ENCODE data around the gene C3orf22.

C3orf22 gene

DNA sequence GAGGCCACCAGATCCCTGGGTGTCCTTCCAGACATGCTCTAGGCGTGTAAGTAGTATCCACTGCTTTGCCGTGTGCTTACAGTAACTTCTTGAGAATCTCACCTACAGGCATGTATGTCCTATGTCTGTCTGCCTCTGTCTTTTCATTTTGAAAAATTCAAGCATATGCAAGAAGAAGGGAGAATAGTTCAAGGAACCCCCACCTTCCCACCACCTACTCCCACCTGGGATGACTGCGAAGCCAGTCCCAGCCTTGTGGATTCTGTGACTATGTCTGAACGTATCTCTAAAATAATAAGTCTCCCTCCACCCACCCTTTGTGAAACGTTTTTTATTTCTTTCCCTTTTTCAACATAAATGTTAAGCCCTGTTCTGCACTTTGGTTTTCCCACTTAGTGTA is 19.8 kb downstream of the C3orf22 start:
- H3K9me3 ChIP-seq (ENCODE audit: control insufficient read depth, low read length), result no peaks in the 10 kb centered on the region
- H2BK5ac ChIP-seq (ENCODE audit: low read depth, low read length, poor library complexity, severe bottlenecking), result no peak overlapping the region
- H3K4me2 ChIP-seq (ENCODE audit: low read length, poor library complexity, severe bottlenecking), result no peak overlapping the region
- no peak overlapping the region for H4K8ac ChIP-seq (ENCODE audit: low read length)
- peaks cover 24% of the 10 kb centered on the region for H3K4me1 ChIP-seq (ENCODE audit: control insufficient read depth, insufficient read depth, low read depth, low read length)
- no peak overlapping the region for H3K9ac ChIP-seq (ENCODE audit: low read length)
- H3K27ac ChIP-seq (ENCODE audit: low read length, poor library complexity, severe bottlenecking), result no peak overlapping the region
- no peak overlapping the region for H3K23ac ChIP-seq (ENCODE audit: low read length in 2 of 2)
- no peak overlapping the region for H2AK5ac ChIP-seq (ENCODE audit: low read length, severe bottlenecking)
- no peak overlapping the region for H2AFZ ChIP-seq (ENCODE audit: low read depth, low read length)
- DNase-seq, result no peak
- H3K14ac ChIP-seq (ENCODE audit: low read length in 2 of 2), result no peak overlapping the region
- H2BK15ac ChIP-seq (ENCODE audit: low read depth, poor library complexity, severe bottlenecking), result no peak overlapping the region
- H2BK120ac ChIP-seq (ENCODE audit: low read depth, low read length), result no peak overlapping the region
- H3K27me3 ChIP-seq (ENCODE audit: control insufficient read depth in 1 of 2, insufficient read depth in 1 of 2, low read length in 2 of 2), result peaks cover 23 to 71% of the 10 kb centered on the region in 2 experiments
- 59% methylated on average over 4 of the region's 5 CpGs for WGBS
- no peak overlapping the region for H2BK12ac ChIP-seq (ENCODE audit: low read length in 2 of 2)
- no peak overlapping the region for H3K4ac ChIP-seq (ENCODE audit: low read depth in 1 of 2, low read length in 2 of 2)
- H3K18ac ChIP-seq (ENCODE audit: low read depth in 1 of 2, low read length in 2 of 2), result no peak overlapping the region
- H3K36me3 ChIP-seq (ENCODE audit: control insufficient read depth in 1 of 2, insufficient read depth in 2 of 2, low read depth in 1 of 2, low read length in 2 of 2), result no peaks in the 10 kb centered on the region
- H4K91ac ChIP-seq (ENCODE audit: low read length), result no peak overlapping the region
- H3K79me1 ChIP-seq (replicated peaks; ENCODE audit: low read length, poor library complexity, severe bottlenecking), result no peaks in the 10 kb centered on the region
- H3K4me3 ChIP-seq (ENCODE audit: insufficient read depth in 1 of 2, low read depth in 1 of 2, low read length in 2 of 2), result no peak overlapping the region

DNA sequence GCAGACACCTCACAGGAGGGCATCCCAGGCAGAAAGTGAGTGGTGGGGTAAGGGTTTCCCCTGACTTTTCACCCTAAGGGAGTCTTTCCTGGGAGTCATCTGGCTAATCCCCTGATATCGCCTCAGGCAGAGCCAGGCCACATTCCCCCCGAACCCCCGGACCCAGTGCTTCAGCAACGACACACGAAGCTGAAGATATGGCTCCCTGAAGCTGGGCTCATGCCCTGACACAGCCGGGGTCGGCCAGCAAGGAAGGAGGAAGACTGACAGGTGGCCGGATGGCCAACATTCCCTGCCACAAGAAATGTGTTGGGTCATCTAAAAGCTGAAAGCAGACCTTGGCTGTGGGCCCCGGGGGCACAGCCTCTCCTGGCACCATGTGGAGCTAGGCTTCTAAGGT is 20.4 kb downstream of the C3orf22 start:
- Histone ChIP-seq H3K36me3 (ENCODE audit: control insufficient read depth in 1 of 2, insufficient read depth in 2 of 2, low read depth in 1 of 2, low read length in 2 of 2) (no peaks in the 10 kb centered on the region), H3K27ac (ENCODE audit: low read length, poor library complexity, severe bottlenecking) (no peak overlapping the region), H3K79me1 (replicated peaks; ENCODE audit: low read length, poor library complexity, severe bottlenecking) (no peaks in the 10 kb centered on the region), H3K9me3 (ENCODE audit: control insufficient read depth, low read length) (no peaks in the 10 kb centered on the region), H2BK5ac (ENCODE audit: low read depth, low read length, poor library complexity, severe bottlenecking) (no peak overlapping the region), H4K8ac (ENCODE audit: low read length) (no peak overlapping the region), H2AFZ (ENCODE audit: low read depth, low read length) (no peak overlapping the region), H4K91ac (ENCODE audit: low read length) (no peak overlapping the region), H3K4me3 (ENCODE audit: insufficient read depth in 1 of 2, low read depth in 1 of 2, low read length in 2 of 2) (no peak overlapping the region), H3K4me1 (ENCODE audit: control insufficient read depth, insufficient read depth, low read depth, low read length) (peaks cover 24% of the 10 kb centered on the region), H3K4ac (ENCODE audit: low read depth in 1 of 2, low read length in 2 of 2) (no peak overlapping the region), H3K18ac (ENCODE audit: low read depth in 1 of 2, low read length in 2 of 2) (no peak overlapping the region), H2BK12ac (ENCODE audit: low read length in 2 of 2) (no peak overlapping the region), H3K27me3 (ENCODE audit: control insufficient read depth in 1 of 2, insufficient read depth in 1 of 2, low read length in 2 of 2) (peaks cover 23 to 78% of the 10 kb centered on the region in 2 experiments), H2BK15ac (ENCODE audit: low read depth, poor library complexity, severe bottlenecking) (no peak overlapping the region), H3K14ac (ENCODE audit: low read length in 2 of 2) (no peak overlapping the region), H3K9ac (ENCODE audit: low read length) (no peak overlapping the region), H2BK120ac (ENCODE audit: low read depth, low read length) (no peak overlapping the region), H2AK5ac (ENCODE audit: low read length, severe bottlenecking) (no peak overlapping the region), H3K4me2 (ENCODE audit: low read length, poor library complexity, severe bottlenecking) (no peak overlapping the region), H3K23ac (ENCODE audit: low read length in 2 of 2) (no peak overlapping the region)
- DNase-seq, result no peak
- WGBS, result 86% methylated on average over 9 of the region's 9 CpGs

DNA sequence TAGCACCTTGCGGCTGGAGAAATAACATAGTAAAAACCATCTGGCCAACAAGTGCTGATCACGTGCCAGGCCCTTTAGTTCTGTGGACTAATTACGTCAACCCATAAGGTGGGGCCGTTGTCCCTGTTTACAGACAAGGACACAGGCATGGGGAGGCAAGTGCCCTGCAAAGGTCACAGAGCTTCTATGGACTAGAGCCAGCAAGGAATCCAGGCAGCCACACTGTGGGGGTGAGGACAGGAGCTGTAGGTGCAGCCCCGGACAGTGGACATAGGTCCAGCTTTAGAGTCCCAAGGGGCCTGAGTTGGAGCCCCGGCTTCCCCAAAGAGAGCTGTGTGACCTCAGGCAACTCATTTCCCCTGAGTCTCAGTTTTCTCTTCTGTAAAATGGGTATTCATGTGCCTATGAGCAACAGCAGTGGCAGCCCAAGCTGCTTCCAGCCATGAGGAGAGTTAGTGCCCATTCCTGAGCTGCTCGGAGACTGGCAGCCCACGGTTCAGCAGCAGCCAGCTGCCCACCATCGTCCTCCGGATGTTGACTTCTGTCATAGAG is 20.9 kb downstream of the C3orf22 start:
- 93% methylated on average over 10 of the region's 10 CpGs for WGBS
- Histone ChIP-seq H3K14ac (ENCODE audit: low read length in 2 of 2) (no peak overlapping the region), H2BK120ac (ENCODE audit: low read depth, low read length) (no peak overlapping the region), H3K27ac (ENCODE audit: low read length, poor library complexity, severe bottlenecking) (no peak overlapping the region), H3K23ac (ENCODE audit: low read length in 2 of 2) (no peak overlapping the region), H2AFZ (ENCODE audit: low read depth, low read length) (no peak overlapping the region), H3K4me3 (ENCODE audit: insufficient read depth in 1 of 2, low read depth in 1 of 2, low read length in 2 of 2) (no peak overlapping the region), H3K4me2 (ENCODE audit: low read length, poor library complexity, severe bottlenecking) (no peak overlapping the region), H3K9me3 (ENCODE audit: control insufficient read depth, low read length) (no peaks in the 10 kb centered on the region), H3K4ac (ENCODE audit: low read depth in 1 of 2, low read length in 2 of 2) (no peak overlapping the region), H4K91ac (ENCODE audit: low read length) (no peak overlapping the region), H4K8ac (ENCODE audit: low read length) (no peak overlapping the region), H2BK15ac (ENCODE audit: low read depth, poor library complexity, severe bottlenecking) (no peak overlapping the region), H2BK5ac (ENCODE audit: low read depth, low read length, poor library complexity, severe bottlenecking) (no peak overlapping the region), H3K79me1 (replicated peaks; ENCODE audit: low read length, poor library complexity, severe bottlenecking) (no peaks in the 10 kb centered on the region), H2AK5ac (ENCODE audit: low read length, severe bottlenecking) (no peak overlapping the region), H3K9ac (ENCODE audit: low read length) (no peak overlapping the region), H3K27me3 (ENCODE audit: control insufficient read depth in 1 of 2, insufficient read depth in 1 of 2, low read length in 2 of 2) (peaks cover 23 to 82% of the 10 kb centered on the region in 2 experiments), H2BK12ac (ENCODE audit: low read length in 2 of 2) (no peak overlapping the region), H3K4me1 (ENCODE audit: control insufficient read depth, insufficient read depth, low read depth, low read length) (peaks cover 24% of the 10 kb centered on the region), H3K18ac (ENCODE audit: low read depth in 1 of 2, low read length in 2 of 2) (no peak overlapping the region), H3K36me3 (ENCODE audit: control insufficient read depth in 1 of 2, insufficient read depth in 2 of 2, low read depth in 1 of 2, low read length in 2 of 2) (no peaks in the 10 kb centered on the region)
- no peak for DNase-seq

DNA sequence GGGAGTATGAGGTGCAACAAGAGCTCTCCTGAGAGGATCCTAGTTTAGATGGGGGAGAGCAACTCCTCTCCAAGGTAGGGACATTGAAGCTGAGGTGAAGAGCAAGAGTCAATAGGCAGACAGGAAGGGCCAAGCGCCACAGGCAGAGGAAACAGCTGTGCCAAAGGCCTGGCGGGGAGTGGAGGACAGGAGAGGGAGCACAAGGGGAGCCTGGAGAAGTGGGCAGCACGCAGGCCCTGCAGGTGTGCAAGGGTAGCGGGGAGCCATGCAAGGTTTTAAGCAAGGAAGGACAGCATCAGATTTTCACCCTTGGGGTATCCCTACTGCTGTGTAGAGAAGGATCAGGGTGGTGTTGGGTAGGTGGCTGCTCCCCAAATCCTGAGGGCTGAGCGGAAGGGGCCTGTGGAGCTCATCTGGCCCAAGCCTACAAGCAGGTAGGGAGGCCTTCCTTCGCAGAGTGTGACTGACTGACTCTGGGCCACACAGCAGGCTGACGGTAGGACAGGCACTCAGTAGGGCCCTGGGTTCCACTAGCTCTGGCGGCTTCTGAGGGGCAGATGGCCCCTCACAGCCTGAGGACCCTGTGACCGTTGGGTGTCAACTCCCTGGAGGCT is 21.5 kb downstream of the C3orf22 start:
- Histone ChIP-seq H4K8ac (ENCODE audit: low read length) (no peak overlapping the region), H3K27me3 (ENCODE audit: control insufficient read depth in 1 of 2, insufficient read depth in 1 of 2, low read length in 2 of 2) (peaks cover 23 to 82% of the 10 kb centered on the region in 2 experiments), H2BK120ac (ENCODE audit: low read depth, low read length) (no peak overlapping the region), H3K14ac (ENCODE audit: low read length in 2 of 2) (no peak overlapping the region), H3K4me1 (ENCODE audit: control insufficient read depth, insufficient read depth, low read depth, low read length) (peaks cover 24% of the 10 kb centered on the region), H3K4ac (ENCODE audit: low read depth in 1 of 2, low read length in 2 of 2) (no peak overlapping the region), H3K36me3 (ENCODE audit: control insufficient read depth in 1 of 2, insufficient read depth in 2 of 2, low read depth in 1 of 2, low read length in 2 of 2) (no peaks in the 10 kb centered on the region), H4K91ac (ENCODE audit: low read length) (no peak overlapping the region), H2BK15ac (ENCODE audit: low read depth, poor library complexity, severe bottlenecking) (no peak overlapping the region), H3K4me3 (ENCODE audit: insufficient read depth in 1 of 2, low read depth in 1 of 2, low read length in 2 of 2) (no peak overlapping the region), H3K4me2 (ENCODE audit: low read length, poor library complexity, severe bottlenecking) (no peak overlapping the region), H3K9ac (ENCODE audit: low read length) (no peak overlapping the region), H3K9me3 (ENCODE audit: control insufficient read depth, low read length) (no peaks in the 10 kb centered on the region), H3K79me1 (replicated peaks; ENCODE audit: low read length, poor library complexity, severe bottlenecking) (no peaks in the 10 kb centered on the region), H3K18ac (ENCODE audit: low read depth in 1 of 2, low read length in 2 of 2) (no peak overlapping the region), H2AK5ac (ENCODE audit: low read length, severe bottlenecking) (no peak overlapping the region), H2BK12ac (ENCODE audit: low read length in 2 of 2) (no peak overlapping the region), H2AFZ (ENCODE audit: low read depth, low read length) (no peak overlapping the region), H3K23ac (ENCODE audit: low read length in 2 of 2) (no peak overlapping the region), H3K27ac (ENCODE audit: low read length, poor library complexity, severe bottlenecking) (no peak overlapping the region), H2BK5ac (ENCODE audit: low read depth, low read length, poor library complexity, severe bottlenecking) (no peak overlapping the region)
- no peak for DNase-seq
- 84% methylated on average over 9 of the region's 9 CpGs for WGBS
